Endothelial cell of umbilical vein (primary cell): Measurements from ENCODE around the gene FAM181A. TPM values are rescaled to one million over a fixed set of nuclear protein-coding genes. Genes with fewer than 3 reads are reported as not detected.

Source experiments
- BruUV-seq: library from RNA; stranded (reverse); fragments of 400-500 nt; replicated peaks from 2 replicates; lab custom pipeline; 2021; lab: Mats Ljungman, UMichigan
- CTCF ChIA-PET: fragments of 300-600, 350-600 bp; sonication (Branson Sonifier 250); formaldehyde crosslinking; loops from one replicate; lab custom pipeline; 2021; ENCODE audit warnings: antibody characterized with exemption, inconsistent platforms; lab: Charles Lee
- POLR2A ChIA-PET: fragments of 300-600, 350-600 bp; sonication (Branson Sonifier 250); formaldehyde crosslinking; loops from one replicate; lab custom pipeline; 2021; ENCODE audit warnings: antibody characterized with exemption, inconsistent platforms; lab: Charles Lee
- DNase-seq: peaks from one replicate; pipeline ENCODE4 v3.0.0-alpha.2; 2011; ENCODE audit warnings: low read depth, low spot score
- FAIRE-seq: peaks from 2 replicates; lab custom pipeline; 2011; peaks lifted over from hg19 to GRCh38; lab: Jason Lieb, UNC
- H2AFZ ChIP-seq: 2 replicates; pipeline ENCODE4 v1.6.0; 2012; ENCODE audit warnings: low read depth, low read length, control low read depth, inconsistent platforms
- H3K27ac ChIP-seq: 2 replicates; pipeline ENCODE4 v1.5.1; 2011; ENCODE audit warnings: low read depth, mild to moderate bottlenecking, control low read depth, low read length, moderate library complexity; ENCODE audit not compliant: insufficient read depth
- H3K27me3 ChIP-seq, 2 experiments: 2 replicates each; pipeline versions ENCODE4 v1.6.0 to v1.6.1; 2011; ENCODE audit warnings: low read length in 2 of 2, mixed read lengths in 1 of 2; ENCODE audit not compliant: control insufficient read depth in 2 of 2, insufficient read depth in 2 of 2
- H3K36me3 ChIP-seq, 2 experiments: 2 replicates in 1 of 2; 3 replicates in 1 of 2; pipeline ENCODE4 v1.5.1; 2011; ENCODE audit warnings: low read length in 2 of 2, mild to moderate bottlenecking in 1 of 2, moderate library complexity in 1 of 2; ENCODE audit not compliant: control insufficient read depth in 2 of 2, insufficient read depth in 2 of 2; ENCODE audit errors: extremely low read depth in 1 of 2
- H3K4me1 ChIP-seq: 3 replicates; pipeline ENCODE4 v1.5.1; 2011; ENCODE audit warnings: mild to moderate bottlenecking, low read length; ENCODE audit not compliant: control insufficient read depth, insufficient read depth; ENCODE audit errors: extremely low read depth
- H3K4me2 ChIP-seq: 2 replicates; pipeline ENCODE4 v1.6.1; 2011; ENCODE audit warnings: low read length, control low read depth, mixed read lengths; ENCODE audit not compliant: insufficient read depth
- H3K4me3 ChIP-seq, 3 experiments: fragments of 200-600 bp in 1 of 3; sonication (generic), shearing (Covaris generic) in 1 of 3; replicated peaks in 1 of 3; 2 replicates each; pipeline ENCODE4 v1.5.1; 2011 to 2016; ENCODE audit warnings: control low read depth in 3 of 3, low read length in 3 of 3, mild to moderate bottlenecking in 2 of 3, inconsistent platforms in 1 of 3, low read depth in 1 of 3, moderate library complexity in 1 of 3; ENCODE audit not compliant: insufficient read depth in 1 of 3
- H3K79me2 ChIP-seq: 2 replicates; pipeline ENCODE4 v1.6.0; 2012; ENCODE audit warnings: low read length, inconsistent platforms; ENCODE audit not compliant: control insufficient read depth, insufficient read depth
- H3K9ac ChIP-seq: replicated peaks from 2 replicates; pipeline ENCODE3; 2011; ENCODE audit warnings: low read length, control low read depth; ENCODE audit not compliant: insufficient read depth; ENCODE audit errors: extremely low read depth
- H3K9me1 ChIP-seq: replicated peaks from 3 replicates; pipeline ENCODE4 v1.6.0; 2011; ENCODE audit warnings: mild to moderate bottlenecking, low read length; ENCODE audit not compliant: control insufficient read depth, insufficient read depth; ENCODE audit errors: extremely low read depth
- H3K9me3 ChIP-seq: replicated peaks from 2 replicates; pipeline ENCODE4 v1.5.1; 2012; ENCODE audit warnings: low read length, inconsistent platforms; ENCODE audit not compliant: control insufficient read depth, insufficient read depth
- H4K20me1 ChIP-seq: replicated peaks from 2 replicates; pipeline ENCODE3; 2011; ENCODE audit warnings: mild to moderate bottlenecking, low read length; ENCODE audit not compliant: control insufficient read depth, insufficient read depth; ENCODE audit errors: extremely low read depth
- CTCF ChIP-seq, 2 donors: IDR thresholded peaks; 1 replicate in 1 of 2; 2 replicates in 1 of 2; pipeline ENCODE4 v1.5.1; 2011; ENCODE audit warnings: low read length in 2 of 2, mild to moderate bottlenecking in 2 of 2, moderate library complexity in 2 of 2, control low read depth in 1 of 2, inconsistent platforms in 1 of 2, low read depth in 1 of 2; ENCODE audit not compliant: insufficient read depth in 1 of 2; ENCODE audit errors: extremely low read depth in 1 of 2
- EZH2 ChIP-seq: IDR thresholded peaks from 2 replicates; pipeline ENCODE4 v1.6.1; 2012; ENCODE audit warnings: borderline replicate concordance, low read depth, mild to moderate bottlenecking, moderate library complexity, low read length, inconsistent platforms; ENCODE audit not compliant: severe bottlenecking
- FOS ChIP-seq: IDR thresholded peaks from 2 replicates; pipeline ENCODE4 v1.6.1; 2011; ENCODE audit warnings: mild to moderate bottlenecking, low read length, moderate library complexity, borderline replicate concordance; ENCODE audit not compliant: insufficient read depth
- GATA2 ChIP-seq: IDR thresholded peaks from 2 replicates; pipeline ENCODE4 v1.7.0; 2011; ENCODE audit warnings: low read depth, mild to moderate bottlenecking, moderate library complexity, mixed read lengths, low read length; ENCODE audit not compliant: insufficient read length, insufficient read depth
- JUN ChIP-seq: IDR thresholded peaks from 2 replicates; pipeline ENCODE4 v1.6.1; 2011; ENCODE audit warnings: borderline replicate concordance, low read depth; ENCODE audit not compliant: insufficient read length, insufficient read depth
- MYC ChIP-seq: IDR thresholded peaks from one replicate; pipeline ENCODE4 v1.6.1; 2011; ENCODE audit warnings: mild to moderate bottlenecking, low read depth, low read length
- POLR2AphosphoS5 ChIP-seq: IDR thresholded peaks from 2 replicates; pipeline ENCODE4 v1.6.1; 2012; ENCODE audit warnings: low read depth, mild to moderate bottlenecking, control low read depth, low read length, moderate library complexity; ENCODE audit not compliant: insufficient read depth
- dilution Hi-C: fragments of 300-500 bp; cut with MboI; formaldehyde crosslinking; loops from one replicate; pipeline ENCODE4 v1.15.0; 2019; ENCODE audit warnings: low sequenced_read_pairs; ENCODE audit not compliant: extremely low pct_ligation_motif_present
- intact Hi-C: fragments of 100-400 bp; cut with micrococcal nuclease; formaldehyde crosslinking; loops from one replicate; pipeline ENCODE4 v1.10.0; 2022
- polyA plus RNA-seq, 4 experiments: library from polyadenylated mRNA; depleted of rRNA in 3 of 4; stranded (reverse) in 3 of 4; unstranded in 1 of 4; fragments of >200 nt; gene quantifications; 2 replicates each; pipeline versions ENCODE4 v1.2.1 to v1.2.3, GENCODE V29; 2011 to 2012; ENCODE audit warnings: missing spikeins in 1 of 4
- total RNA-seq: library from RNA; stranded (reverse); gene quantifications from 2 replicates; pipeline ENCODE4 v1.2.3, GENCODE V29; 2021

Gene FAM181A
- total and polyA plus RNA-seq, 2 donors (not counting 3 experiments of a cell fraction or from before 2014, with no cell fraction given) = not detected

GRCh38 chr14:93923626-93924025 lies 3.5 kb upstream of the FAM181A start:
- dilution Hi-C loops (no loop called here), intact Hi-C loops (no loop called here)
- Histone ChIP-seq H2AFZ (no peak overlapping the region), H3K4me3 (no peak overlapping the region), H3K9ac (no peak overlapping the region), H3K9me3 (no peaks in the 10 kb centered on the region), H3K27ac (no peak overlapping the region), H3K79me2 (no peaks in the 10 kb centered on the region), H3K4me1 (no peaks in the 10 kb centered on the region), H3K4me2 (no peak overlapping the region), H3K36me3 (no peaks in the 10 kb centered on the region), H3K9me1 (no peaks in the 10 kb centered on the region), H4K20me1 (no peaks in the 10 kb centered on the region), H3K27me3 (no peaks in the 10 kb centered on the region)
- BruUV-seq = no TSS peak
- ChIA-PET POLR2A (no interaction called here), CTCF (interaction anchor here (1.8 kb wide), 1 partner anchor 16 kb away, joined by 8 read pairs; no protein-coding TSS in a partner anchor)
- DNase-seq = no peak
- no peak for FAIRE-seq
- TF ChIP-seq POLR2AphosphoS5 (no peak), JUN (no peak), GATA2 (no peak), EZH2 (no peak), FOS (no peak), MYC (no peak), CTCF (IDR thresholded peaks at IDR 0.05; ENCODE audit: extremely low read depth in 1 of 2, insufficient read depth in 1 of 2, low read depth in 1 of 2, low read length in 2 of 2) (no peak)
